ENCODE measurements around the gene ABHD8.

DNA sequence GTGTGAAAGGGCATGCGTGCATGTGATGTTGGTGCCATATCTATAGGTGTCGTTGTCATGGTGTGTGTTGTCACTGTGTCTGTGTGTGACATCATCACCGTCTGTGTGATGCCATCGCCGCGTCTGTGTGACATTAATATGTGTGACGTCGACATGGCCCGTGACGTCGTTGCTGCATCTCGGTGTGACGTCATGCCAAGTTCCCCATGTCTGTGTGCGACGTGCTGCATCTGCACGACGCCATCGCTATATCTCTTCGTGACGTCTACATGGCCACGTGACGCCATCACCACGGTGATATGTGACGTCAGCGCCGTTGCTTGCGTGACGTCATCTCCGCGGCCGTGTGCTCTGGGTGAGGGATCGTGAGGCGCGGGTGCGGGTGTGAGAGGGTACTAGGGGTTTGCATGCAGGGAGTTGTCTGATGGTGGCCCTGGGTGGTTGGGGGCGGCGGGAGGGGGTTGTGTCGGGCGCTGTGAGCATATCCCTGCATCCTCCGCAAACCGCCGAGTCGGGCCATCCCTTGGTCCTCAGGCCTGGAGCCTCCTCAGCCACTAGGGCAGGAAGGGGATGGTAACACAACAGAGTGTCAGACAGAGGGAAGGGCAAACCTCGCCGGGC lies 48.7 kb upstream of the ABHD8 start:
- TF ChIP-seq POLR2A (IDR thresholded peaks at IDR 0.05; ENCODE audit: low read depth, low read length) (no peak), TAF1 (IDR thresholded peaks at IDR 0.05; ENCODE audit: borderline replicate concordance, low read depth, low read length) (no peak)

All from GM12892 (cell line).